Heart right ventricle (tissue), 16 donors: Measurements from ENCODE around the gene ARAP1. TPM values are rescaled to one million over a fixed set of nuclear protein-coding genes. Genes with fewer than 3 reads are reported as not detected.

ENCODE experiments used
- ATAC-seq, 8 donors: fragments of 200-7000 bp; cut with Tn5 transposase; one replicate each; pipeline ENCODE4 v1.9.1; 2020; ENCODE audit warnings: mild to moderate bottlenecking in 8 of 8, moderate library complexity in 8 of 8, moderate number of reproducible peaks in 1 of 8
- DNase-seq, 2 donors: peaks; one replicate each; pipeline ENCODE4 v3.0.0-alpha.2; 2020
- H3K27ac ChIP-seq, 10 donors: fragments of 200-600 bp; sonication (generic) in 2 of 10; one replicate each; pipeline versions ENCODE4 v1.5.0 to v1.8.0; 2020 to 2022; ENCODE audit warnings: mild to moderate bottlenecking in 3 of 10
- H3K27me3 ChIP-seq, 7 donors: fragments of 200-600 bp; one replicate each; pipeline ENCODE4 v1.8.0; 2021 to 2022; ENCODE audit warnings: mild to moderate bottlenecking in 2 of 7
- H3K36me3 ChIP-seq, 9 donors: fragments of 200-600 bp; sonication (generic) in 1 of 9; one replicate each; pipeline versions ENCODE4 v1.5.0 to v1.8.0; 2020 to 2022; ENCODE audit warnings: mild to moderate bottlenecking in 2 of 9
- H3K4me1 ChIP-seq, 9 donors: fragments of 200-600 bp; sonication (generic) in 1 of 9; one replicate each; pipeline versions ENCODE4 v1.5.0 to v1.8.0; 2020 to 2022; ENCODE audit warnings: mild to moderate bottlenecking in 4 of 9
- H3K4me3 ChIP-seq, 10 donors: fragments of 200-600 bp; sonication (generic) in 2 of 10; one replicate each; pipeline versions ENCODE4 v1.5.0 to v1.8.0; 2020 to 2022; ENCODE audit warnings: mild to moderate bottlenecking in 7 of 10, moderate library complexity in 2 of 10
- H3K9me3 ChIP-seq, 11 donors: fragments of 200-600 bp in 10 of 11; sonication (generic) in 2 of 11; one replicate each; pipeline versions ENCODE4 v1.5.0 to v1.8.0; 2013 to 2022; ENCODE audit warnings: mild to moderate bottlenecking in 2 of 11, control low read depth in 1 of 11, moderate library complexity in 1 of 11
- WGBS, 2 donors: extraction: QIAGEN DNeasy Blood & Tissue Kit; methylation state at CpG; one replicate each; pipeline ENCODE4 v1.1.7; 2013; ENCODE audit warnings: inconsistent platforms in 1 of 2; 5-methylcytosine and 5-hydroxymethylcytosine counted together
- intact Hi-C, 10 donors: fragments of 100-400 bp; cut with DNase I; formaldehyde crosslinking; loops; one replicate each; pipeline versions ENCODE4 v1.11.1 to v1.14.2; 2022
- polyA plus RNA-seq, 2 donors: library from polyadenylated mRNA; stranded (reverse); fragments of 200-250 nt; gene quantifications; one replicate each; pipeline ENCODE4 v1.2.3, GENCODE V29; 2013
- total RNA-seq, 10 donors: library from RNA; stranded (reverse); fragmentation: NEBNext Ultra II Directional in 3 of 10; extraction: Animal tissue kit (Norgen Biotek cat#: 25700) in 3 of 10; gene quantifications; one replicate each; pipeline versions ENCODE4 v1.2.1 to v1.2.4, GENCODE V29; 2021 to 2023
- TF ChIP-seq, protein P1 (sequence below), 9 donors: fragments of 200-600 bp; sonication (generic) in 2 of 9; IDR thresholded peaks; one replicate each; pipeline versions ENCODE4 v1.5.0 to v1.8.0; 2021 to 2022; ENCODE audit warnings: antibody characterized with exemption in 9 of 9, mild to moderate bottlenecking in 5 of 9, moderate library complexity in 1 of 9
- donor health status: Arrhythmogenic right ventricular cardiomyopathy.
- donor health status: ischemic (EF 13 %, LVEDD 7.1; RV severe dilation, severe dysfunction).
- donor health status: healthy with polysubstance abuse.
- donor health status: DM: no; HTN: yes; CAD: no.
- donor health status: DM: no; HTN: no; CAD: no.
- donor health status: ischemic (EF 25% LVEDD 6.9; RV normal size, moderate dysfunction).
- donor health status: ischemic (EF 25% LVEDD 5.7; RV mildly dilated, moderate dysfunction).
- donor health status: healthy.
- donor health status: DM: yes; HTN: yes; CAD: no.
- donor health status: Ischemic cardiomyopathy.
- donor health status: ischemic (EF 35%, LVEDD 5.7; RV mildly dilated, moderate dysfunction).
- donor health status: nonischemic (EF 11% LVEDD 7.7; RV severe dilation, severe dysfunction).
- donor health status: DM: yes; HTN: yes; CAD: no.
- donor health status: PGD.
- donor health status: ischemic (EF 29% LVEDD 5.4; RV normal size, mild dysfunction).
- donor health status: nonischemic (EF 23%, LVEDD 6.1; RV moderate dilation, normal function).

Gene ARAP1
- total and polyA plus RNA-seq, 12 donors = 30.4 to 68.3 (median 40.8) TPM

DNA sequence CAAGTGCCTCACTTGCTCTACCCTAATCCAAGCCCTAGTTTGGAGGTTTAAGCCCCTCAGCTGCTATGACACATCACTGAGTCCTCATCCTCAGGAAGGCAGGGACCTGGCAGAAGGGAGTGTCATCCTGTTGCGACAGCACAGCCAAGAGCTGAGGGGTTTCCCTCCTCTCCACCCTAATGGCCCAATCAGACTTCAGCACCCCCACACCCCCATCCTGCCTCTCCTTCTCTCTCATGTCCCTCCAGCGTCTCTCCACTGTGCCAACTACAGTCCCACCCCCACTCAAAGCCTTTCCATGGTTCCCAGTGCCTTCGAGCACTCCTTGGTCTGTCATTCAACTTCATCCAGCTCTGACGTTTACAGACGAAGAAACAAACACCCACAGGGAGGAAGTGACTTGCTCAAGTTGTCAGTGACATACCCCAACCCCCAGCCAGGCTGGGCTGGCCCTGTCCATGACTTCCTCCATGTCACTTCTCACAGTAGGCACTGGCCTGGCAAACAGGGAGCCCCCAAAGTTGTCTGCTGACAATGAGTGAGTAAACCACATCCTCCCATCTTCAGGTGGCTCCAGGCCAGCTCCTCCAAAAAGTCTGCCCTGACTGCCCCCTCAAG, 15.6 kb downstream of the ARAP1 start:
- TF ChIP-seq, protein P1, sequence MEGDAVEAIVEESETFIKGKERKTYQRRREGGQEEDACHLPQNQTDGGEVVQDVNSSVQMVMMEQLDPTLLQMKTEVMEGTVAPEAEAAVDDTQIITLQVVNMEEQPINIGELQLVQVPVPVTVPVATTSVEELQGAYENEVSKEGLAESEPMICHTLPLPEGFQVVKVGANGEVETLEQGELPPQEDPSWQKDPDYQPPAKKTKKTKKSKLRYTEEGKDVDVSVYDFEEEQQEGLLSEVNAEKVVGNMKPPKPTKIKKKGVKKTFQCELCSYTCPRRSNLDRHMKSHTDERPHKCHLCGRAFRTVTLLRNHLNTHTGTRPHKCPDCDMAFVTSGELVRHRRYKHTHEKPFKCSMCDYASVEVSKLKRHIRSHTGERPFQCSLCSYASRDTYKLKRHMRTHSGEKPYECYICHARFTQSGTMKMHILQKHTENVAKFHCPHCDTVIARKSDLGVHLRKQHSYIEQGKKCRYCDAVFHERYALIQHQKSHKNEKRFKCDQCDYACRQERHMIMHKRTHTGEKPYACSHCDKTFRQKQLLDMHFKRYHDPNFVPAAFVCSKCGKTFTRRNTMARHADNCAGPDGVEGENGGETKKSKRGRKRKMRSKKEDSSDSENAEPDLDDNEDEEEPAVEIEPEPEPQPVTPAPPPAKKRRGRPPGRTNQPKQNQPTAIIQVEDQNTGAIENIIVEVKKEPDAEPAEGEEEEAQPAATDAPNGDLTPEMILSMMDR (IDR thresholded peaks at IDR 0.05) = no peak
- ATAC-seq (peak; percentile 16 to 60 (median 43)), DNase-seq (peak in 1 of 2 donors; percentile 56)
- 33 to 42% methylated on average over 5 of the region's 5 CpGs for WGBS, 2 donors
- peaks cover 0 to 87% (median 26%) of the 10 kb centered on the region in 9 donors for H3K4me1 ChIP-seq
- peak overlapping the region in 1 of 10 donors; percentile 54 for H3K4me3 ChIP-seq
- intact Hi-C loops = loop anchor here in 1 of 10 donors (5.0 kb wide), 1 partner anchor 36 kb away; no protein-coding TSS in a partner anchor
- peaks cover 0 to 12% (median 0%) of the 10 kb centered on the region in 9 donors for H3K36me3 ChIP-seq
- no peaks in the 10 kb centered on the region for H3K27me3 ChIP-seq
- no peaks in the 10 kb centered on the region for H3K9me3 ChIP-seq
- H3K27ac ChIP-seq = peak overlapping the region in 8 of 10 donors; percentile 37 to 98 (median 66)

DNA sequence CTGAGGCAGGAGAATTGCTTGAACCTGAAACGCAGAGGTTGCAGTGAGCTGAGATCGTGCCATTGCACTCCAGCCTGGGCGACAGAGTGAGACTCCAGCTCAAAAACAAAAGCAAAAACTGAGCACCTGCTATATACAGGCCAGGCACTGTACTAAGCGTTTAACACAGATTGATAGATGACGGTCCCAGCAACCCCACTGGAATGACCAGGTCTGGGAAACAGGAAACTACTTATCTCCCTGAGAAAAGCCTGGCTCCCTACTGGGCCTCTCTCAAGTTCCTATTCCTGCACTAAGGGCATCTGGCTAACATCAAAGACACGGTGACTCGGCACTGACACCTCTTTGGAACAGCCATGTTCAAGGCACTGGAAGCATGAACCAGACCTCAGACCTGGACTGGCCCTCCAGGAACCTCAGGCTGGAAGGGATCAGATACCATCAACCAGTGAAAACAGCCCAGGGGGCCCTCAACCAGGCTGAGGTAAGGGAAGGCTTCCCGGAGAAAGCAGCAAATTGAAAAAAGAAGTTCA, 16.6 kb downstream of the ARAP1 start:
- intact Hi-C loops = loop anchor here in 1 of 10 donors (5.0 kb wide), 1 partner anchor 37 kb away; no protein-coding TSS in a partner anchor
- H3K4me1 ChIP-seq = peaks cover 0 to 77% (median 26%) of the 10 kb centered on the region in 9 donors
- no peaks in the 10 kb centered on the region for H3K27me3 ChIP-seq
- H3K36me3 ChIP-seq = peaks cover 0 to 22% (median 0%) of the 10 kb centered on the region in 9 donors
- H3K4me3 ChIP-seq = peak overlapping the region in 1 of 10 donors; percentile 54
- DNase-seq (peak in 1 of 2 donors; percentile 77), ATAC-seq (peak; percentile 58 to 88 (median 84))
- WGBS, 2 donors = 52 to 57% methylated on average over 8 of the region's 8 CpGs
- no peaks in the 10 kb centered on the region for H3K9me3 ChIP-seq
- TF ChIP-seq, protein P1 (IDR thresholded peaks at IDR 0.05) = no peak
- peak overlapping the region in 9 of 10 donors; percentile 12 to 98 (median 62) for H3K27ac ChIP-seq

DNA sequence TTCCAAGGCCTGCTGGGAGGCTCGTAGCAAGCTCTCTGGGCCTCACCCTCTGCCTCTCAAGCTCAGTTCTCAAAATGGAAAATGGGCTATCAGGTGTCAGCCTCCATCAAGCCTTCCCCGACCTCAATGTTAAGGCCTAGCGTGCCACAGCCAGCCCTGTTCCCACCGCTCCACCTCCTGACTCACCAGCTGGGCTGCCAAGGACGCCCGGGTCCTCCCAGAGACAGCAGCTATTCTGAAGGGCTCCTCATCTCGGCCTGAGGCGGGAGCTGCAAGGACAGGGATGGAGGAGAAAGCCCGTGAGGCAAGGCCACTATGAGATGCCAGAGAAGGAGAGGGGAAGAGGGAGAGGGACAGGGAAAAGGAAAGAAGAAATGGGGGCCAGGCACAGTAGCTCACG, 19.9 kb downstream of the ARAP1 start:
- DNase-seq (no peak), ATAC-seq (no peak)
- Histone ChIP-seq H3K36me3 (peaks cover 0 to 32% (median 0%) of the 10 kb centered on the region in 9 donors), H3K27me3 (no peaks in the 10 kb centered on the region), H3K9me3 (no peaks in the 10 kb centered on the region), H3K4me1 (peaks cover 0 to 67% (median 16%) of the 10 kb centered on the region in 9 donors), H3K27ac (no peak overlapping the region), H3K4me3 (no peak overlapping the region)
- TF ChIP-seq, protein P1 (IDR thresholded peaks at IDR 0.05) = no peak
- intact Hi-C loops = no loop called here
- 91 to 95% methylated on average over 10 of the region's 10 CpGs for WGBS, 2 donors

- H3K4me3 ChIP-seq = no peak overlapping the region
- no peaks in the 10 kb centered on the region for H3K9me3 ChIP-seq
- 81 to 90% methylated on average over 2 of the region's 2 CpGs for WGBS, 2 donors
- H3K27ac ChIP-seq = no peak overlapping the region
- peaks cover 0 to 52% (median 4%) of the 10 kb centered on the region in 9 donors for H3K4me1 ChIP-seq
- H3K36me3 ChIP-seq = peaks cover 0 to 43% (median 0%) of the 10 kb centered on the region in 9 donors
- DNase-seq (no peak), ATAC-seq (no peak)
- TF ChIP-seq, protein P1 (IDR thresholded peaks at IDR 0.05) = no peak
- no peaks in the 10 kb centered on the region for H3K27me3 ChIP-seq
- intact Hi-C loops = no loop called here
Measured at GRCh38 chr11:72730737-72731136, 21.5 kb downstream of the ARAP1 start.
